GM19193 (cell line): ENCODE measurements around the gene TCFL5.

Source experiments
- POLR2A ChIP-seq: IDR thresholded peaks from 4 replicates; pipeline ENCODE4 v1.6.1; 2011; ENCODE audit not compliant: insufficient read depth, insufficient read length; ENCODE audit errors: extremely low read depth

The TCFL5 gene

GRCh38 chr20:62900052-62900691 lies 38.5 kb upstream of the TCFL5 start:
- peak; percentile 13 for TF ChIP-seq POLR2A

DNA sequence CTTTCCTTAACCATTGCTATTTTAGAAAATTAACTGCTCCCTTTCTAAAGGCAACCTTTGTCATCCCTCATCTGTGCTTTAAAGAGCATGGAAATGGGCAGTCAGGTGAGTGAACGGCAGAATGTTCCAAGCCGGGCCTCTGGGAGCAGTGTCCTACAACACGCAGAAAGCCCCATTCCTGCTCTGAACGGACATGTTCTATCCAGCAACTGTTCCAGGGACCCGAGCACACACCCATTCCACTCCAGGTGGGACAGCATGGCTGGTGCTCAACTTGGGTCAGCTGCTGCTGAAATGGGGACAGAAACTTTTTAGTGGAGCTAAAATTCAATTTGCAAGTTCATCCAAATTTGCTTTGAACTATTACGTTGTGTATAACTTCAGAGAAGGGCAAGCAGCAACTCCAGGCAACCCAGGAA lies 38.0 kb upstream of the TCFL5 start:
- TF ChIP-seq POLR2A, result no peak

DNA sequence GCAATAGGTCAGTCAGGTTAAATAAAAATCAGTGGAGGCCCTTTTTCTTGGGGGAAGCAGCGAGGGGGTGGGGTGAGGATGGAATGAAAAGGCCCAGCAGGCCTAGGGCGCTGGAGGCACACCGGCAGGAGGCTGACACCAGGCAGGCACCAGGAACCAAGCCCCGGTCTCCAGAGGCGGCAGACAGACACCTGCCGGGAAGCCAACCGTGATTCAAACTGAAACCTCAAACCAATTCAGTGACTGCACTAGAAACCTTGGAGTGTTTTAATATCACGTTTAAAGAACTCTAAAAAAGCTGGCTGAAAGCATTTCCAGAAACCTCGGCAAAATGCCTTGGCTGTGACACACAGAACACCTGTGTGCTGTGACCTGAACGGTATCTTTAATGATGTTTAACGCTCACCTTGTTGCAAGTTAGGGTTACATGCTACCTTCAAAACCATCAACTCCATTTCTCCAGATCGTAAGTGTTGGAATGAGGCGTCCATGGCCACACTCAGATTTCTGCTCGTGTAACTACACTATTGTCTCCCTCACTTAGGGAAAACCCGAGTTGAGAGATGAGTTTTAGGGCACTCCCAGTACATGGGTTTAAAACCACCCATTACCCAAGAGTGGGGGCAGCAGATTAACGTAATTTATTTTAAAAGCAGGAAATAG lies 37.5 kb upstream of the TCFL5 start:
- no peak for TF ChIP-seq POLR2A

GRCh38 chr20:62898093-62898964 lies 36.7 kb upstream of the TCFL5 start:
- no peak for TF ChIP-seq POLR2A

DNA sequence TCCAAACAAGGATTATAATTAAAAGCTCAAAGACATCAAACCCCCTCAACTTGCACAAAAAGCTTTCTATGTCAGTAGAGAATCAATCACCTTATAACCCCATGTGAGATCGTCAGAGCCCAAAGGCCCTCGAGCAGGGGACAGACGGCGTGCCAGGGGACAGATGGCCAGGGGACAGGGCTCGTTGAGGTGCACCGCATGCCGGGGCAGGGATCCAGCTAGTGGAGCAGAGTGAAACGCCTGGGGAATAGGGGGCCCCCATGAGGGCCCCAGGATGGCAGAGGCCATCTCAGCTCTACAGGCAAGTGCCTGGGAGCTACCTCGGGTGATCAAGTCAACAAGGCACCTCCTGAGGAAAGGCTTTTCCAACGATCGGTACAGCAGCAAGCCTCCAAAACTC lies 36.0 kb upstream of the TCFL5 start:
- no peak for TF ChIP-seq POLR2A

GRCh38 chr20:62896526-62896925 lies 34.9 kb upstream of the TCFL5 start:
- no peak for TF ChIP-seq POLR2A

DNA sequence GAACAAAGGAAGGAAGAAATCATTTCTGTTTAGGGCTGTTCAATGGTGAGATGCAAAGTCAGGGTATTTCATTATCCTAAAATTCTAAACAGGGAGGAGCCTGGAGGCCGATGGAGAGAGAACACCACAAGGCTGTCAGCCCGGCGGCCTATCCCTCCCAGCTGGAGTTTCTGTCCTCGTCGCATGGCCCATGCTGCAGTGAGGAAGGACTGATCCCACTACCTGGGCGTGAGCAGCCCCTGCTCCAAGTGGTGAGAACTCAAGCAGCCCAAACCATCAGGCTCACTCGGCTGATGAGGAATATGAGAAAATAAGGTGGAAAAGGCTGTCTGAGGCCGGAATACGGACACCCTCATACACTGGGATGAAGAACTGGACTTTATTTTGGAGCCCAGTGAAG lies 33.9 kb upstream of the TCFL5 start:
- no peak for TF ChIP-seq POLR2A

- no peak for TF ChIP-seq POLR2A
Measured at GRCh38 chr20:62894261-62894660, 32.6 kb upstream of the TCFL5 start.

DNA sequence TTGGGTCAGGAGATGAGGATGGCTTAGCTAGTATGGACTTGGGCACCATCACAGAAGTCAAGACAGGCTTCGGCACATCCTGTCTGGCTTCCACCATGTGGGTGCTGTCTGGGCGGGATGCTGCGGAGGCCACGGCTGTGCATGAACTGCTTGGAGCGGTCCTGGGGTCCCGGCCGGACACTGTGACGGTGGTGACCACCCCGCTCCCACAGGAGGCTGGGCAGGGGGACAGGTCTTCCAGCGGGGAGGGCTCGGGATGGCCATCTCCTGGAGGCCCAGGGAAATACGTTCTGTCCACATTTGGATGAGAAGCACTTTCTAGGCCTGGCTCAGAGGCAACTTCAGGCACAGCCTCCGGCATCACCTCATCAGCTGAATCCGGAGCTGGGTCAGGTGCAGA lies 32.1 kb upstream of the TCFL5 start:
- no peak for TF ChIP-seq POLR2A

GRCh38 chr20:62892348-62893304 lies 31.0 kb upstream of the TCFL5 start:
- no peak for TF ChIP-seq POLR2A

- TF ChIP-seq POLR2A, result no peak
Measured at GRCh38 chr20:62891111-62891510, 29.5 kb upstream of the TCFL5 start.

DNA sequence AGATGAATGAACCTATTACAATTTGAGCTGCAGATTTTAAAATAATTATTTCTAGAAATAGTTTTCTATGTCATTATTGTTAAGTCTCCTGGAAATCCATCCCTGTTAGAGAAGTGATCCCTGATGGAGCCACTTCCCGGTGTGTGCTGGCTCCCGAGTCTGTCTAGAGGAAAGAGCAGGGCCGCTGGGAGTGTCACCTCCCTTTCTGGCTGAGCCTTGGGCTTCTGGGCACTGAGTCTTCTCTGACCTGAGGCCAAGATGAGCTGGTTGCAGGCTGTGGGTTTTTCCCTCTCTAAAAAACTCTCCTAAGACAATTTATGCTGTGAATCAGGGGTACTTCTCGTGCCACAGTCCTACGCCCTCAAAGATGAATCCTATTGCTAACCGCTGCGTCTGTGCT lies 28.8 kb upstream of the TCFL5 start:
- no peak for TF ChIP-seq POLR2A

GRCh38 chr20:62889871-62890270 lies 28.2 kb upstream of the TCFL5 start:
- TF ChIP-seq POLR2A, result no peak

GRCh38 chr20:62889411-62889810 lies 27.8 kb upstream of the TCFL5 start:
- no peak for TF ChIP-seq POLR2A
